Panc1 (cell line): ENCODE measurements around the gene EXOC6B. TPM values are rescaled to one million over a fixed set of nuclear protein-coding genes. Genes with fewer than 3 reads are reported as not detected.

ENCODE experiments used
- ATAC-seq: fragments of 200-7000 bp; cut with Tn5 transposase; 2 replicates; pipeline ENCODE4 v1.9.1; 2020; ENCODE audit warnings: mild to moderate bottlenecking, moderate library complexity
- BruUV-seq: library from RNA; stranded (reverse); fragments of 400-500 nt; replicated peaks from 2 replicates; lab custom pipeline; 2021; lab: Mats Ljungman, UMichigan
- CTCF ChIA-PET: fragments of 300-600 bp; sonication (Branson Sonifier 250); formaldehyde crosslinking; loops from one replicate; lab custom pipeline; 2022; ENCODE audit warnings: antibody characterized with exemption; lab: Charles Lee
- POLR2A ChIA-PET: fragments of 300-600 bp; sonication (Branson Sonifier 250); formaldehyde crosslinking; loops from one replicate; lab custom pipeline; 2022; ENCODE audit warnings: antibody characterized with exemption; lab: Charles Lee
- DNase-seq: peaks from one replicate; pipeline ENCODE4 v3.0.0-alpha.2; 2010; ENCODE audit warnings: low read depth, low spot score
- H3K27ac ChIP-seq: 2 replicates; pipeline ENCODE4 v1.5.1; 2011; ENCODE audit warnings: mild to moderate bottlenecking, low read length, inconsistent platforms
- H3K27me3 ChIP-seq: fragments of 200-500 bp; sonication (Bioruptor generic); 2 replicates; pipeline ENCODE4 v1.6.0; 2014; ENCODE audit warnings: low read length, inconsistent platforms; ENCODE audit not compliant: control insufficient read depth, insufficient read depth
- H3K36me3 ChIP-seq: fragments of 200-500 bp; sonication (Bioruptor generic); 2 replicates; pipeline ENCODE4 v1.5.1; 2014; ENCODE audit warnings: inconsistent platforms, mild to moderate bottlenecking, low read length, moderate library complexity; ENCODE audit not compliant: control insufficient read depth, insufficient read depth
- H3K4me1 ChIP-seq: 2 replicates; pipeline ENCODE4 v1.5.1; 2011; ENCODE audit warnings: inconsistent platforms, mild to moderate bottlenecking, low read length, moderate library complexity; ENCODE audit not compliant: control insufficient read depth, insufficient read depth
- H3K4me3 ChIP-seq, 2 experiments: 2 replicates each; pipeline ENCODE4 v1.5.1; 2011 to 2012; ENCODE audit warnings: low read depth in 2 of 2, low read length in 2 of 2, mild to moderate bottlenecking in 2 of 2, inconsistent platforms in 1 of 2, moderate library complexity in 1 of 2
- H3K9me3 ChIP-seq: fragments of 200-500 bp; sonication (Bioruptor generic); 2 replicates; pipeline ENCODE4 v1.5.1; 2014; ENCODE audit warnings: low read depth, mild to moderate bottlenecking, inconsistent platforms, low read length, moderate library complexity; ENCODE audit not compliant: control insufficient read depth, insufficient read depth
- POLR2AphosphoS5 ChIP-seq: IDR thresholded peaks from 2 replicates; pipeline ENCODE4 v1.6.1; 2012; ENCODE audit warnings: mild to moderate bottlenecking, low read depth, low read length, moderate library complexity
- SIN3A ChIP-seq: IDR thresholded peaks from 2 replicates; pipeline ENCODE4 v1.6.1; 2012; ENCODE audit warnings: low read depth, mild to moderate bottlenecking, low read length, moderate library complexity, borderline replicate concordance; ENCODE audit not compliant: insufficient read depth
- TCF7L2 ChIP-seq: IDR thresholded peaks from 2 replicates; pipeline ENCODE4 v1.6.1; 2011; ENCODE audit warnings: mild to moderate bottlenecking, low read depth, low read length, inconsistent platforms
- in situ Hi-C: cut with HindIII; loops from 2 replicates; pipeline ENCODE4 v1.10.0; 2016; ENCODE audit warnings: low sequenced_read_pairs, low pct_unique_long_range_greater_than_20kb
- intact Hi-C: fragments of 100-400 bp; cut with micrococcal nuclease; formaldehyde crosslinking; loops from one replicate; pipeline ENCODE4 v1.10.0; 2022; ENCODE audit not compliant: unreplicated experiment
- total RNA-seq: library from RNA; stranded (reverse); gene quantifications from one replicate; pipeline ENCODE4 v1.2.1, GENCODE V29; 2021; ENCODE audit not compliant: unreplicated experiment
- TF ChIP-seq, protein P1 (sequence below): fragments of 450-650 bp; IDR thresholded peaks from 2 replicates; pipeline ENCODE4 v1.5.1; 2017; ENCODE audit warnings: mild to moderate bottlenecking
- TF ChIP-seq, protein P2 (sequence below), 2 experiments: IDR thresholded peaks; 2 replicates each; pipeline ENCODE4 v1.6.1; 2011 to 2012; ENCODE audit warnings: low read depth in 2 of 2, control low read depth in 1 of 2, low read length in 1 of 2, mild to moderate bottlenecking in 1 of 2, moderate library complexity in 1 of 2; ENCODE audit not compliant: insufficient read depth in 1 of 2

EXOC6B gene
- total RNA-seq, 1 experiment from 2014 or later = 23.2 TPM

DNA sequence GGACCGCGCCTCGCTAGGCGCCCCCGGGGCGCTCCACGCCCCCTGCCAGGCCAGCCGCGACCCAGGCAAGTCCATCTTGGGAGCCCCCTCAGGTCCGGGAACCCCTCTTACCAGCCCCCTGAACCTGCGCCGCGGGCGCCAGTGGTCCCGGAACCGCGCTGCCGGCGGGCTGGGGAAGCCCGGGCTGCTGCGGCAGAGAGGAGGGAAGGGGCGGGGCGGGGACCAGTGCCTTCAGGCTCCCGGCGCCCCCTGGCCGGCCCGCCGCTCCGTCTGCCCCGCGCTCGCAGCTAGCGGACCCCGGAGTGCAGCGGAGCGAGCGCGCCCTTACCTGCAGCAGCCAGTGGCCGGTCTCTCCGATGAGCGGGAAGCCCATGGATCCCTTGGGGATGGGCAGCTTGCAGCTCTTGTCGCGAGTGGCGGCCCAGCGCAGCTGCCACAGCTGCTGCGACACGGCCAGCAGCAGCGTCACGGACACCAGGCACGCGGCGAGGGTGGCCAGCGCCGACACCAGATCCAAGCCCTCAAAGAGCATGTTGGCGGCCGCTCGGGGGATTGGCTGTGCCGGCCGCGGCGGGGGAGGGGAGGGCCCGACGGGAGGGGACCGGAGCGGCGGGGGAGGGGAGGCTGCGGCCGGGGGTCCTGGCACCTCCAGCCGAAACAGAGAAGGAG, 678.4 kb downstream of the EXOC6B start, which contains the start of gene CYP26B1:
TSS of gene CYP26B1 (minus strand) at position 560 of the 669 bp plus-strand sequence. CDS start at position 532, 28 bp downstream.
- no peak for TF ChIP-seq TCF7L2
- TF ChIP-seq, protein P1, sequence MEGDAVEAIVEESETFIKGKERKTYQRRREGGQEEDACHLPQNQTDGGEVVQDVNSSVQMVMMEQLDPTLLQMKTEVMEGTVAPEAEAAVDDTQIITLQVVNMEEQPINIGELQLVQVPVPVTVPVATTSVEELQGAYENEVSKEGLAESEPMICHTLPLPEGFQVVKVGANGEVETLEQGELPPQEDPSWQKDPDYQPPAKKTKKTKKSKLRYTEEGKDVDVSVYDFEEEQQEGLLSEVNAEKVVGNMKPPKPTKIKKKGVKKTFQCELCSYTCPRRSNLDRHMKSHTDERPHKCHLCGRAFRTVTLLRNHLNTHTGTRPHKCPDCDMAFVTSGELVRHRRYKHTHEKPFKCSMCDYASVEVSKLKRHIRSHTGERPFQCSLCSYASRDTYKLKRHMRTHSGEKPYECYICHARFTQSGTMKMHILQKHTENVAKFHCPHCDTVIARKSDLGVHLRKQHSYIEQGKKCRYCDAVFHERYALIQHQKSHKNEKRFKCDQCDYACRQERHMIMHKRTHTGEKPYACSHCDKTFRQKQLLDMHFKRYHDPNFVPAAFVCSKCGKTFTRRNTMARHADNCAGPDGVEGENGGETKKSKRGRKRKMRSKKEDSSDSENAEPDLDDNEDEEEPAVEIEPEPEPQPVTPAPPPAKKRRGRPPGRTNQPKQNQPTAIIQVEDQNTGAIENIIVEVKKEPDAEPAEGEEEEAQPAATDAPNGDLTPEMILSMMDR = no peak
- TF ChIP-seq, protein P2, sequence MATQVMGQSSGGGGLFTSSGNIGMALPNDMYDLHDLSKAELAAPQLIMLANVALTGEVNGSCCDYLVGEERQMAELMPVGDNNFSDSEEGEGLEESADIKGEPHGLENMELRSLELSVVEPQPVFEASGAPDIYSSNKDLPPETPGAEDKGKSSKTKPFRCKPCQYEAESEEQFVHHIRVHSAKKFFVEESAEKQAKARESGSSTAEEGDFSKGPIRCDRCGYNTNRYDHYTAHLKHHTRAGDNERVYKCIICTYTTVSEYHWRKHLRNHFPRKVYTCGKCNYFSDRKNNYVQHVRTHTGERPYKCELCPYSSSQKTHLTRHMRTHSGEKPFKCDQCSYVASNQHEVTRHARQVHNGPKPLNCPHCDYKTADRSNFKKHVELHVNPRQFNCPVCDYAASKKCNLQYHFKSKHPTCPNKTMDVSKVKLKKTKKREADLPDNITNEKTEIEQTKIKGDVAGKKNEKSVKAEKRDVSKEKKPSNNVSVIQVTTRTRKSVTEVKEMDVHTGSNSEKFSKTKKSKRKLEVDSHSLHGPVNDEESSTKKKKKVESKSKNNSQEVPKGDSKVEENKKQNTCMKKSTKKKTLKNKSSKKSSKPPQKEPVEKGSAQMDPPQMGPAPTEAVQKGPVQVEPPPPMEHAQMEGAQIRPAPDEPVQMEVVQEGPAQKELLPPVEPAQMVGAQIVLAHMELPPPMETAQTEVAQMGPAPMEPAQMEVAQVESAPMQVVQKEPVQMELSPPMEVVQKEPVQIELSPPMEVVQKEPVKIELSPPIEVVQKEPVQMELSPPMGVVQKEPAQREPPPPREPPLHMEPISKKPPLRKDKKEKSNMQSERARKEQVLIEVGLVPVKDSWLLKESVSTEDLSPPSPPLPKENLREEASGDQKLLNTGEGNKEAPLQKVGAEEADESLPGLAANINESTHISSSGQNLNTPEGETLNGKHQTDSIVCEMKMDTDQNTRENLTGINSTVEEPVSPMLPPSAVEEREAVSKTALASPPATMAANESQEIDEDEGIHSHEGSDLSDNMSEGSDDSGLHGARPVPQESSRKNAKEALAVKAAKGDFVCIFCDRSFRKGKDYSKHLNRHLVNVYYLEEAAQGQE (IDR thresholded peaks at IDR 0.05; ENCODE audit: insufficient read depth in 1 of 2, low read depth in 2 of 2, low read length in 1 of 2) = no peak
- no peak for TF ChIP-seq SIN3A
- no peak for TF ChIP-seq POLR2AphosphoS5
- peak within 1 kb of the TSS; percentile 40 to 64 for H3K4me3 ChIP-seq
- H3K4me1 ChIP-seq = peaks cover 22% of the 10 kb centered on the region
- intact Hi-C loops = no loop called here
- no peaks in the 10 kb centered on the region for H3K9me3 ChIP-seq
- H3K36me3 ChIP-seq = no peaks in the 10 kb centered on the region; the same call in 1 of the 2 replicates
- ATAC-seq = no peak
- CTCF ChIA-PET = no interaction called here
- POLR2A ChIA-PET = no interaction called here
- no peak within 1 kb of the TSS for H3K27ac ChIP-seq
- no TSS peak for BruUV-seq
- peaks cover 11% of the 10 kb centered on the region for H3K27me3 ChIP-seq
- no peak for DNase-seq
- in situ Hi-C loops = no loop called here

DNA sequence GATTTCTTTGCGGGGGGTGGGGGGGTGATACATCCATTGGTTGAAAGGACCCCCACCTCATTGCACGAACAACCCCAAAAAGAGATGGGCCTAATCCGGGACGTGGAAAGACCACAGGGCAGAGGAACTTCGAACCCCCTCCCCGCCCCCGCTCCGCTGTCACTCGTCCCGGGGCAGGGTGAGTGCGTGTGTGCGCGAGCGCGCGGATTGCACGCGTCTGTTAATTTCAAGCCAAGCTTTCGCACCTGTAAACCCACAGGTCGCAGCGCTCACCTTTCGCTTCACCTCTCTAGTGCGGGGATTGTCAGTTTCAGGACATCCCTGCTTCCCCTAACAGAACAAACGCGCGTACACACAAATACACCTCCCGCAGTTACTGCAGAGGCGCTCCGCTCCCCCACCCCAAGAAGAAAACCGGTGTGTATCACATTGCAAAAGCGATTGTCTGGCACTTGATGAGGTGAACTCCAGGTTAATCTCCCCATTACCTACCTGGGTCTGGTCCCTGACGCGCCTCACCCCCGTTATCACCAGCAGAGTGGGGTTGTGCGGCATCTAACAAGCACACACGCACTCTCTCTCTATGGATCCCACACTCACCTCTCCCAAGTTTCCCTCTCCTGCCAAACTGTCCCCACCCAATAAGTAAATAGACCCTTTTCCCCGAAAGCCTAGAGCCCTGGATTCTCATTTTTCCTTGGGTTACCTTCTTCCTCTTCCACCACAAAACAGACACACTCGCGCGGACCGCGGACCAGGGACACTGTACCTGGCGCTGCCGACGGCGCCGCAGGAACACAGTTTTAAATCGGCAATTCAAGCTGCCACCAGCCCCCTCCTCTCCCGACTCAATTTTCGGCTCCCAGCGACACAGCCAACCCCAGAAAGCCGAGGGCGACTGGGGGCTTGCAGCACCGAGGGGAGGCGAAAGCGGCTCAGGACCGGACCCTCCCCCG, 679.2 kb downstream of the EXOC6B start:
- TF ChIP-seq TCF7L2 (no peak), SIN3A (no peak), POLR2AphosphoS5 (no peak)
- TF ChIP-seq, protein P1 = no peak
- TF ChIP-seq, protein P2 (IDR thresholded peaks at IDR 0.05; ENCODE audit: insufficient read depth in 1 of 2, low read depth in 2 of 2, low read length in 1 of 2) = no peak
- Histone ChIP-seq H3K27ac (no peak overlapping the region), H3K27me3 (peaks cover 11% of the 10 kb centered on the region), H3K36me3 (no peaks in the 10 kb centered on the region; the same call in 1 of the 2 replicates), H3K9me3 (no peaks in the 10 kb centered on the region), H3K4me3 (peak overlapping the region in 1 of 2 experiments; percentile 23; a peak in 1 of 4 replicates), H3K4me1 (peaks cover 22% of the 10 kb centered on the region)
- ChIA-PET POLR2A (no interaction called here), CTCF (no interaction called here)
- in situ Hi-C loops = no loop called here
- ATAC-seq (no peak), DNase-seq (no peak)
- BruUV-seq = no TSS peak
- intact Hi-C loops = no loop called here
